Right lobe of liver (tissue), 6 donors: ENCODE results near the gene BOC. TPM values are rescaled to one million over a fixed set of nuclear protein-coding genes. Genes with fewer than 3 reads are reported as not detected.

Source experiments
- ATAC-seq, 4 donors: fragments of 200-7000 bp; cut with Tn5 transposase; one replicate each; pipeline ENCODE4 v1.9.1; 2020; ENCODE audit warnings: mild to moderate bottlenecking in 4 of 4, moderate library complexity in 4 of 4
- DNase-seq, 3 donors: peaks; one replicate each; pipeline ENCODE4 v3.0.0-alpha.2; 2020
- H3K27ac ChIP-seq, 3 donors: fragments of 200-600 bp; one replicate each; pipeline ENCODE4 v1.8.0; 2022
- H3K27me3 ChIP-seq, 2 donors: fragments of 200-600 bp; one replicate each; pipeline ENCODE4 v1.8.0; 2022
- H3K36me3 ChIP-seq, 4 donors: fragments of 200-600 bp; sonication (generic) in 1 of 4; one replicate each; pipeline versions ENCODE4 v1.5.1 to v1.8.0; 2017 to 2022; ENCODE audit warnings: control low read depth in 1 of 4
- H3K4me1 ChIP-seq, 4 donors: fragments of 200-600 bp; sonication (generic) in 1 of 4; one replicate each; pipeline versions ENCODE4 v1.5.1 to v1.8.0; 2017 to 2022; ENCODE audit warnings: control low read depth in 1 of 4
- H3K4me3 ChIP-seq, 3 donors: fragments of 200-600 bp; one replicate each; pipeline ENCODE4 v1.8.0; 2022
- H3K9me3 ChIP-seq, 4 donors: fragments of 200-600 bp; sonication (generic) in 1 of 4; one replicate each; pipeline versions ENCODE4 v1.5.1 to v1.8.0; 2017 to 2022; ENCODE audit warnings: control low read depth in 1 of 4
- POLR2A ChIP-seq: fragments of 450-650 bp; IDR thresholded peaks from one replicate; pipeline ENCODE4 v1.6.1; 2017; ENCODE audit warnings: antibody characterized with exemption, mild to moderate bottlenecking
- WGBS: methylation state at CpG from one replicate; pipeline ENCODE4 v1.1.6; 2018; ENCODE audit warnings: low coverage, low lambda C conversion rate; ENCODE audit not compliant: insufficient coverage; ENCODE audit errors: missing lambda C conversion rate; 5-methylcytosine and 5-hydroxymethylcytosine counted together
- intact Hi-C, 2 donors: fragments of 100-400 bp; cut with DNase I; formaldehyde crosslinking; loops; one replicate each; pipeline versions ENCODE4 v1.11.2 to v1.14.1; 2022
- total RNA-seq, 6 experiments: library from RNA; depleted of rRNA in 2 of 6; stranded (reverse); fragments of >200 nt in 2 of 6; fragmentation: NEBNext Ultra II Directional in 3 of 6; extraction: Animal tissue kit (Norgen Biotek cat#: 25700) in 3 of 6; gene quantifications; one replicate each; pipeline versions ENCODE4 v1.1.0 to v1.2.4, GENCODE V29; 2016 to 2023
- TF ChIP-seq, protein P1 (sequence below), 4 donors: fragments of 200-600 bp in 3 of 4; fragments of 450-650 bp in 1 of 4; IDR thresholded peaks; one replicate each; pipeline versions ENCODE4 v1.5.1 to v1.8.0; 2016 to 2022; ENCODE audit warnings: antibody characterized with exemption in 4 of 4, mild to moderate bottlenecking in 2 of 4
- donor health status: DM: no; HTN: yes; CAD: no.
- donor health status: DM: no; HTN: no; CAD: no.
- donor health status: DM: no; HTN: no; CAD: no.
- donor health status: DM: no; HTN: yes; CAD: no.
- donor health status: DM: no; HTN: yes; CAD: no.

The BOC gene
- total RNA-seq, 6 experiments from 2014 or later: 0.22 to 0.86 (median 0.49) TPM

DNA sequence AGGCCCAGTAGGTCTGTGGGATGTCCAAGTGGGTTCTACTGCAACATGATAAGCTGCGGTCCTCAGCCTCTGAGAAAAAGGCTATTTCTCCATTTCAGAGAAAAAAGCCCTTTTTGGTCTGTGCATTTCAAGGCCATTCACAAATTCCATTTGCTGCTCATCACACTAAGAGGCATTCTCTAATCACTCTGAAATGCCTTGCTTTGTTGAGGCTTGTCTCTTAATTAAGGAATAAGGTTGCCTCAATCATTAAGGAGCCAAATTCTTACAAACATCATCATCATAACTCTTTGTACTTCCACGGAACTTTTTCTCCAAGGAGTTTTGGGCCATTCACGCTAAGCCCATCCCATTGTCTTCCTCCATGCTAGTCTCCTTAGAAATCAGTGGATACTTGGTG lies 74.4 kb downstream of the BOC start:
- Histone ChIP-seq H3K9me3 (no peaks in the 10 kb centered on the region), H3K4me3 (no peak overlapping the region), H3K27ac (no peak overlapping the region), H3K4me1 (peaks cover 0 to 13% (median 0%) of the 10 kb centered on the region in 4 donors), H3K36me3 (no peaks in the 10 kb centered on the region), H3K27me3 (no peaks in the 10 kb centered on the region)
- no peak for TF ChIP-seq POLR2A
- TF ChIP-seq, protein P1, sequence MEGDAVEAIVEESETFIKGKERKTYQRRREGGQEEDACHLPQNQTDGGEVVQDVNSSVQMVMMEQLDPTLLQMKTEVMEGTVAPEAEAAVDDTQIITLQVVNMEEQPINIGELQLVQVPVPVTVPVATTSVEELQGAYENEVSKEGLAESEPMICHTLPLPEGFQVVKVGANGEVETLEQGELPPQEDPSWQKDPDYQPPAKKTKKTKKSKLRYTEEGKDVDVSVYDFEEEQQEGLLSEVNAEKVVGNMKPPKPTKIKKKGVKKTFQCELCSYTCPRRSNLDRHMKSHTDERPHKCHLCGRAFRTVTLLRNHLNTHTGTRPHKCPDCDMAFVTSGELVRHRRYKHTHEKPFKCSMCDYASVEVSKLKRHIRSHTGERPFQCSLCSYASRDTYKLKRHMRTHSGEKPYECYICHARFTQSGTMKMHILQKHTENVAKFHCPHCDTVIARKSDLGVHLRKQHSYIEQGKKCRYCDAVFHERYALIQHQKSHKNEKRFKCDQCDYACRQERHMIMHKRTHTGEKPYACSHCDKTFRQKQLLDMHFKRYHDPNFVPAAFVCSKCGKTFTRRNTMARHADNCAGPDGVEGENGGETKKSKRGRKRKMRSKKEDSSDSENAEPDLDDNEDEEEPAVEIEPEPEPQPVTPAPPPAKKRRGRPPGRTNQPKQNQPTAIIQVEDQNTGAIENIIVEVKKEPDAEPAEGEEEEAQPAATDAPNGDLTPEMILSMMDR (IDR thresholded peaks at IDR 0.05): no peak
- intact Hi-C loops: loop anchor here (5.0 to 10.0 kb wide), 2 partner anchors 141 to 233 kb away; no protein-coding TSS in a partner anchor
- DNase-seq: no peak
- no peak for ATAC-seq
- 89% methylated on average over 2 of the region's 3 CpGs for WGBS

GRCh38 chr3:113286524-113286923 lies 75.2 kb downstream of the BOC start:
- Histone ChIP-seq H3K9me3 (no peaks in the 10 kb centered on the region), H3K4me3 (no peak overlapping the region), H3K4me1 (peaks cover 0 to 13% (median 0%) of the 10 kb centered on the region in 4 donors), H3K36me3 (no peaks in the 10 kb centered on the region), H3K27me3 (no peaks in the 10 kb centered on the region), H3K27ac (no peak overlapping the region)
- no peak for ATAC-seq
- DNase-seq: no peak
- TF ChIP-seq POLR2A: no peak
- TF ChIP-seq, protein P1 (IDR thresholded peaks at IDR 0.05): no peak
- 90% methylated on average over 2 of the region's 6 CpGs for WGBS
- intact Hi-C loops: loop anchor here (5.0 to 10.0 kb wide), 2 partner anchors 142 to 234 kb away; no protein-coding TSS in a partner anchor

- Histone ChIP-seq H3K36me3 (no peaks in the 10 kb centered on the region), H3K4me3 (no peak overlapping the region), H3K27ac (no peak overlapping the region), H3K4me1 (peaks cover 0 to 13% (median 0%) of the 10 kb centered on the region in 4 donors), H3K27me3 (no peaks in the 10 kb centered on the region), H3K9me3 (no peaks in the 10 kb centered on the region)
- WGBS: 40% methylated on average over 7 of the region's 10 CpGs
- ATAC-seq (peak; percentile 54 to 77 (median 70)), DNase-seq (no peak)
- intact Hi-C loops: loop anchor here (5.0 to 10.0 kb wide), 2 partner anchors 142 to 235 kb away; no protein-coding TSS in a partner anchor
- TF ChIP-seq POLR2A: no peak
- TF ChIP-seq, protein P1 (IDR thresholded peaks at IDR 0.05): no peak
These were observed 75.9 kb downstream of the BOC start for GRCh38 chr3:113287111-113287802.

DNA sequence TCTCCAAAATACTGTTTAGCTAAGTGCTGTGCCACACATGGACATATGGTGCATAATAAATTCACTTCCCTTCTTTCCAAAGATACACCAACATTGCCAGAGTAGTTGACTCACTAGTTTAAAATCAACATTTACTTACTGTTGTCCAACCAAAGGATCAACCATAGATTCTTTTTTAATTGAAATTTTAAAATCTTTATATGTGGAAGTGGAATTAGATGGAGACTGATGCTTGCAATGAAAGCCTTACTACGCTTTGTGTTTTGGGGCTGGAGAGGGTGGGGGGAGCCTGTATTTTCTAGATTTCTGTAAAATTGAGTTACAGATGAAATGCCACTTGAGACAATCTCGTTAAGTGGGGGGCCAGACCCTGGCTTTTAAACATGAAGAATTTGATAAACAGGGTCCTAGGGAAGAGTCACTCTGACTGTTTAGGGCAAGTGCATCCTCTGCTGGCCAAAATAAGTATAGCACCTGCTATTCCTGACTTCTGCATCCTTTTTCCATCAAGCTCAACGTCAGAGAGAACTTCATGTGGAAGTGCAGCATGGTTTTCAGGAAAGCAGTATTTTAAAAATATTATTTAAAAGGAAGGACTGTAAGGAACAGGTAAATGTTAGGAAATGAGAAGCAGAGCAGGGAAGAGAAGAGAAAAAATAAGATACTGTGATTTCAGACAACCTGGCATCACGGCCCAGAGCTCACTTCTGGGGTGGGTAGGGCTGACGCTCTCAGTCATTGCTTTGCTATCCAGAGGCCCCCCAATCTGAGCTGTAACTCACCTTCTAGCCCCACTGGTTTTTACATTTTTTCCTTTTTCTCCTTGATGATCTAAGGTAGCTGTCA lies 76.7 kb downstream of the BOC start:
- H3K36me3 ChIP-seq: no peaks in the 10 kb centered on the region
- no peak overlapping the region for H3K27ac ChIP-seq
- DNase-seq (no peak), ATAC-seq (peak; percentile 72 to 78 (median 76))
- H3K4me1 ChIP-seq: peaks cover 0 to 13% (median 0%) of the 10 kb centered on the region in 4 donors
- WGBS: 49% methylated on average over 5 of the region's 5 CpGs
- TF ChIP-seq, protein P1 (IDR thresholded peaks at IDR 0.05): peak; percentile 90 to 99 (median 94)
- no peak for TF ChIP-seq POLR2A
- intact Hi-C loops: loop anchor here (5.0 to 10.0 kb wide), 2 partner anchors 143 to 236 kb away; no protein-coding TSS in a partner anchor
- no peak overlapping the region for H3K4me3 ChIP-seq
- no peaks in the 10 kb centered on the region for H3K27me3 ChIP-seq
- no peaks in the 10 kb centered on the region for H3K9me3 ChIP-seq
